NCI-H146 (cell line): ENCODE data around the gene AK1.
"Not testable (repeated sequence)": the region's sequence is repeated elsewhere in the genome, so short reads cannot be mapped to it uniquely, and the experiment has no call there.

Source experiments
- DNase-seq: peaks from one replicate; lab custom pipeline; 2025; lab: John Stamatoyannopoulos, UW

The AK1 gene

GRCh38 chr9:127884427-127884911, 7.0 kb upstream of the AK1 start:
- DNase-seq: no peak

- no peak for DNase-seq
Measured at GRCh38 chr9:127883959-127884358, 6.5 kb upstream of the AK1 start.

GRCh38 chr9:127881715-127882114, 4.2 kb upstream of the AK1 start:
- not testable (repeated sequence) for DNase-seq

- DNase-seq: no peak
Measured at GRCh38 chr9:127880143-127880542, 2.7 kb upstream of the AK1 start.

GRCh38 chr9:127878652-127879390, 1.3 kb upstream of the AK1 start:
- no peak for DNase-seq

GRCh38 chr9:127878001-127878651, 651 bp upstream of the AK1 start:
- peak; percentile 25 for DNase-seq

GRCh38 chr9:127876764-127877562, 512 bp downstream of the AK1 start:
- DNase-seq: no peak

- DNase-seq: no peak
Measured at GRCh38 chr9:127876026-127876763, 1.3 kb downstream of the AK1 start.

GRCh38 chr9:127875306-127875966, 2.0 kb downstream of the AK1 start:
- DNase-seq: no peak

GRCh38 chr9:127874301-127875221, 2.9 kb downstream of the AK1 start:
- DNase-seq: no peak

- DNase-seq: no peak
Measured at GRCh38 chr9:127873886-127874285, 3.6 kb downstream of the AK1 start.

- DNase-seq: no peak
Measured at GRCh38 chr9:127873223-127873691, 4.2 kb downstream of the AK1 start.

GRCh38 chr9:127872369-127873222, 4.9 kb downstream of the AK1 start:
- no peak for DNase-seq

GRCh38 chr9:127871531-127871930, 5.9 kb downstream of the AK1 start:
- no peak for DNase-seq

- DNase-seq: no peak
Measured at GRCh38 chr9:127870887-127871286, 6.6 kb downstream of the AK1 start.

GRCh38 chr9:127870153-127870491, 7.4 kb downstream of the AK1 start:
- DNase-seq: not testable (repeated sequence)

- peak; percentile 70 for DNase-seq
Measured at GRCh38 chr9:127869310-127870152, 7.9 kb downstream of the AK1 start.

GRCh38 chr9:127868278-127868902, 9.1 kb downstream of the AK1 start:
- DNase-seq: no peak
